ENCODE measurements around the gene SLC4A4.

Gene SLC4A4

GRCh38 chr4:71380788-71381187 lies 42.0 kb downstream of the SLC4A4 start:
- Histone ChIP-seq H3K79me2 (ENCODE audit: control insufficient read depth, low read length) (no peaks in the 10 kb centered on the region), H3K4me3 (ENCODE audit: low read length) (no peak overlapping the region), H3K9me3 (ENCODE audit: control insufficient read depth, insufficient read depth, low read length) (no peaks in the 10 kb centered on the region), H3K27ac (ENCODE audit: low read depth, low read length) (no peak overlapping the region), H3K27me3 (ENCODE audit: control insufficient read depth, low read length) (no peaks in the 10 kb centered on the region), H3K4me1 (ENCODE audit: control insufficient read depth, low read length) (no peaks in the 10 kb centered on the region), H3F3A (ENCODE audit: control insufficient read depth, insufficient read depth) (no peaks in the 10 kb centered on the region), H4K20me1 (ENCODE audit: control insufficient read depth, insufficient read depth, low read depth, low read length) (no peaks in the 10 kb centered on the region), H3K4me2 (ENCODE audit: low read length) (no peak overlapping the region), H3K9me2 (replicated peaks; ENCODE audit: control insufficient read depth, low read length) (no peaks in the 10 kb centered on the region), H3K36me3 (ENCODE audit: control insufficient read depth, low read length) (no peaks in the 10 kb centered on the region)
- TF ChIP-seq CTCF (IDR thresholded peaks at IDR 0.05; ENCODE audit: low read depth, low read length, poor library complexity, severe bottlenecking) (no peak), EZH2phosphoT487 (IDR thresholded peaks at IDR 0.05; ENCODE audit: borderline replicate concordance, low read length) (no peak)

DNA sequence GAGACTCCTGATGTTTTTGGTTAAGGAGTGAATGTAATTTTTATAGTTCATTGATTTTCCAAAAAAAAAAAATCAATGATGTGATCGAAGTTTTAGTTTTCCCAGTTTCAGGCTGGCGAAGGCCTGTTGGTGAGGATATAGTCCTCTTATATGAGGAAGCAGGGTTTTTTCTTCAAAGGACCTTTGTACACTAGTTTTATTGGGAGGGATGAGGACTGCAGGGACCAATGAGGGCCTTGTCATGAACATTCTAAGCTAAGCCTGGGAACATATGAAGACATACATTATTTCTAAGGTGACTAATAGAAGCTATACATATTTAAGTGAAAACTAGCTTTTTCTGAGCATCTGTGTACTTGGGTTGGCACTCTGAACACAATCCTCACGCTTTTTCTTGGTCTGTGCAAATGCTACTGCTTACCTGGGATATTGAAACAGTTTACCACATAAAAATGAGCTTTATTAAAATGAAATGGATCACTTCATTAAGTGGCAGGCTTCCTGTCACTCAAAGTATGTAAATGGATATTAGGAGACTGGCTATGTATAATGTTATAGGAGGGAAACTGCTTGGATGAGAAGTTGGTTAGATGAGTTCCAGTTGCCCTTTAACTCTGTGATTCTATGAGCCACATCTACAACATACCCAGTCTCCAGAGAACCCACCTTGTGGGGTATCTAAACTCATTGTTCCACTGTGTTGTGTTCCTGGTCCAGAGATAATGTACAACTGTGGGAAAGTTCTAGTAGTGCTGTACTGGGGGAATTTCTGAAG lies 43.5 kb downstream of the SLC4A4 start:
- H3K27ac ChIP-seq (ENCODE audit: low read depth, low read length) = no peak overlapping the region
- no peaks in the 10 kb centered on the region for H3K9me2 ChIP-seq (replicated peaks; ENCODE audit: control insufficient read depth, low read length)
- H3K4me1 ChIP-seq (ENCODE audit: control insufficient read depth, low read length) = no peaks in the 10 kb centered on the region
- no peaks in the 10 kb centered on the region for H3K36me3 ChIP-seq (ENCODE audit: control insufficient read depth, low read length)
- H3K4me2 ChIP-seq (ENCODE audit: low read length) = no peak overlapping the region
- no peak overlapping the region for H3K4me3 ChIP-seq (ENCODE audit: low read length)
- H3K27me3 ChIP-seq (ENCODE audit: control insufficient read depth, low read length) = no peaks in the 10 kb centered on the region
- no peaks in the 10 kb centered on the region for H3F3A ChIP-seq (ENCODE audit: control insufficient read depth, insufficient read depth)
- TF ChIP-seq CTCF (IDR thresholded peaks at IDR 0.05; ENCODE audit: low read depth, low read length, poor library complexity, severe bottlenecking) (no peak), EZH2phosphoT487 (IDR thresholded peaks at IDR 0.05; ENCODE audit: borderline replicate concordance, low read length) (no peak)
- no peaks in the 10 kb centered on the region for H3K9me3 ChIP-seq (ENCODE audit: control insufficient read depth, insufficient read depth, low read length)
- H4K20me1 ChIP-seq (ENCODE audit: control insufficient read depth, insufficient read depth, low read depth, low read length) = no peaks in the 10 kb centered on the region
- no peaks in the 10 kb centered on the region for H3K79me2 ChIP-seq (ENCODE audit: control insufficient read depth, low read length)

DNA sequence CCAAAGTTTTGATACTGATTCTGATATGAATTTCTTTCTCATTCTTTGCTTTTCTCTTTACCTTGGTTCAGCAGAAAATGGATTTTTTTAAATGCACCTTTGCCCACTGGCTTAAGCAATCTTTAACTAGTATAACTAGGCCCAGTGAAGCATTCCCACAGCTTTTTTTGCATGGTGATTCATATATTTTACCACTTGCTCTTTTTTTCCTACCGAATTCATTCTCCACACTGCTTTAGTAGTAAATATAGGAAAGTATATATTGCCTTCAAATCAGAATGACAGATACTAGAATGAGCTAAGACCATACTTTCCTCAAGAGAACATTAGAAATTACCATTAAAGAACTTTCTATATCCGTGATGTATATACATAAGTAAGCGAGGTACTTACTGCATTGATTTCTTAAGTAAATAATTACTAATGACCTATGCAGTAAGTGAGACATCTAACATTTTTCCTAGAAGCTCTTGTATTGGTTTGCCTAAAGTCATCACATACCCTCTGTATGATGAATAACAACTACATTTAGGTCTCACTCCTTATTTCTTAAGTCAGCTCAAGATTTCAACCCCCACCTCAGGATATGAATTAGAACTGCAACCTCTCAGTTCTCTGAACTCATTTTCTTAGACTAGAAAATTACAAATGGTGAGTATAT lies 44.2 kb downstream of the SLC4A4 start:
- Histone ChIP-seq H3K27ac (ENCODE audit: low read depth, low read length) (no peak overlapping the region), H3K36me3 (ENCODE audit: control insufficient read depth, low read length) (no peaks in the 10 kb centered on the region), H3K4me1 (ENCODE audit: control insufficient read depth, low read length) (no peaks in the 10 kb centered on the region)

More for the DNA sequence above, 44.2 kb downstream of the SLC4A4 start:
- no peaks in the 10 kb centered on the region for H3K9me3 ChIP-seq (ENCODE audit: control insufficient read depth, insufficient read depth, low read length)
- H3F3A ChIP-seq (ENCODE audit: control insufficient read depth, insufficient read depth) = no peaks in the 10 kb centered on the region
- TF ChIP-seq CTCF (IDR thresholded peaks at IDR 0.05; ENCODE audit: low read depth, low read length, poor library complexity, severe bottlenecking) = no peak
- no peak for TF ChIP-seq EZH2phosphoT487 (IDR thresholded peaks at IDR 0.05; ENCODE audit: borderline replicate concordance, low read length)
- no peak overlapping the region for H3K4me3 ChIP-seq (ENCODE audit: low read length)
- no peaks in the 10 kb centered on the region for H3K9me2 ChIP-seq (replicated peaks; ENCODE audit: control insufficient read depth, low read length)
- no peaks in the 10 kb centered on the region for H3K27me3 ChIP-seq (ENCODE audit: control insufficient read depth, low read length)
- no peaks in the 10 kb centered on the region for H3K79me2 ChIP-seq (ENCODE audit: control insufficient read depth, low read length)
- no peak overlapping the region for H3K4me2 ChIP-seq (ENCODE audit: low read length)
- H4K20me1 ChIP-seq (ENCODE audit: control insufficient read depth, insufficient read depth, low read depth, low read length) = no peaks in the 10 kb centered on the region
